Esophagus squamous epithelium (tissue), 4 donors: ENCODE measurements around the gene PDP2.

ENCODE experiments used
- POLR2A ChIP-seq, 4 donors: fragments of 450-650 bp; IDR thresholded peaks; one replicate each; pipeline ENCODE4 v1.6.1; 2017; ENCODE audit warnings: antibody characterized with exemption in 4 of 4, mild to moderate bottlenecking in 4 of 4, moderate library complexity in 3 of 4
- TF ChIP-seq, protein P1 (sequence below), 6 experiments: fragments of 450-650 bp in 4 of 6; fragments of 200-600 bp in 2 of 6; sonication (generic) in 2 of 6; IDR thresholded peaks; one replicate each; pipeline ENCODE4 v1.5.1; 2016 to 2019; ENCODE audit warnings: antibody characterized with exemption in 6 of 6, mild to moderate bottlenecking in 4 of 6, moderate library complexity in 4 of 6

- TF ChIP-seq, protein P1, sequence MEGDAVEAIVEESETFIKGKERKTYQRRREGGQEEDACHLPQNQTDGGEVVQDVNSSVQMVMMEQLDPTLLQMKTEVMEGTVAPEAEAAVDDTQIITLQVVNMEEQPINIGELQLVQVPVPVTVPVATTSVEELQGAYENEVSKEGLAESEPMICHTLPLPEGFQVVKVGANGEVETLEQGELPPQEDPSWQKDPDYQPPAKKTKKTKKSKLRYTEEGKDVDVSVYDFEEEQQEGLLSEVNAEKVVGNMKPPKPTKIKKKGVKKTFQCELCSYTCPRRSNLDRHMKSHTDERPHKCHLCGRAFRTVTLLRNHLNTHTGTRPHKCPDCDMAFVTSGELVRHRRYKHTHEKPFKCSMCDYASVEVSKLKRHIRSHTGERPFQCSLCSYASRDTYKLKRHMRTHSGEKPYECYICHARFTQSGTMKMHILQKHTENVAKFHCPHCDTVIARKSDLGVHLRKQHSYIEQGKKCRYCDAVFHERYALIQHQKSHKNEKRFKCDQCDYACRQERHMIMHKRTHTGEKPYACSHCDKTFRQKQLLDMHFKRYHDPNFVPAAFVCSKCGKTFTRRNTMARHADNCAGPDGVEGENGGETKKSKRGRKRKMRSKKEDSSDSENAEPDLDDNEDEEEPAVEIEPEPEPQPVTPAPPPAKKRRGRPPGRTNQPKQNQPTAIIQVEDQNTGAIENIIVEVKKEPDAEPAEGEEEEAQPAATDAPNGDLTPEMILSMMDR (IDR thresholded peaks at IDR 0.05), result no peak
- TF ChIP-seq POLR2A (IDR thresholded peaks at IDR 0.05), result no peak
Observed at GRCh38 chr16:66850115-66850815, 30.1 kb upstream of the PDP2 start.
